Progenitor cell of endocrine pancreas (in vitro differentiated cells): Measurements from ENCODE around the gene IGFBPL1. TPM values are rescaled to one million over a fixed set of nuclear protein-coding genes. Genes with fewer than 3 reads are reported as not detected.

Source experiments
- DNase-seq: peaks from one replicate; pipeline ENCODE4 v3.0.0; 2021; ENCODE audit warnings: low spot score; ENCODE audit not compliant: unreplicated experiment
- H3K27ac Mint-ChIP-seq: 2 replicates; pipeline ENCODE4 v1.8.0; 2021; ENCODE audit warnings: mild to moderate bottlenecking, moderate library complexity, mixed read lengths
- H3K27me3 Mint-ChIP-seq: 2 replicates; pipeline ENCODE4 v1.8.0; 2021; ENCODE audit warnings: mixed read lengths
- H3K36me3 Mint-ChIP-seq: 2 replicates; pipeline ENCODE4 v1.8.0; 2022; ENCODE audit warnings: mixed read lengths; ENCODE audit not compliant: insufficient read depth
- H3K4me1 Mint-ChIP-seq: 2 replicates; pipeline ENCODE4 v1.8.0; 2021; ENCODE audit warnings: low read depth, mixed read lengths
- H3K4me3 Mint-ChIP-seq: 2 replicates; pipeline ENCODE4 v1.8.0; 2021; ENCODE audit warnings: low read depth, mild to moderate bottlenecking, moderate library complexity, mixed read lengths
- H3K9me3 Mint-ChIP-seq: 2 replicates; pipeline ENCODE4 v1.8.0; 2021; ENCODE audit warnings: low read depth, mixed read lengths
- CTCF ChIP-seq: fragments of 200-600 bp; sonication (generic); IDR thresholded peaks from one replicate; pipeline ENCODE4 v1.5.0; 2021; ENCODE audit warnings: antibody characterized with exemption, mild to moderate bottlenecking; ENCODE audit not compliant: unreplicated experiment
- total RNA-seq: library from RNA; stranded (reverse); gene quantifications from 2 replicates; pipeline ENCODE4 v1.2.1, GENCODE V29; 2021

Gene IGFBPL1
- total RNA-seq, 1 donor from 2014 or later: 4.7 TPM

GRCh38 chr9:38371495-38371894, 52.8 kb downstream of the IGFBPL1 start:
- peaks cover 10% of the 10 kb centered on the region for H3K27me3 Mint-ChIP-seq
- no peaks in the 10 kb centered on the region for H3K36me3 Mint-ChIP-seq
- H3K4me3 Mint-ChIP-seq: no peak overlapping the region
- H3K9me3 Mint-ChIP-seq: no peaks in the 10 kb centered on the region
- TF ChIP-seq CTCF: peak; percentile 54
- no peak for DNase-seq
- H3K27ac Mint-ChIP-seq: no peak overlapping the region
- H3K4me1 Mint-ChIP-seq: peaks cover 15% of the 10 kb centered on the region

- no peak for TF ChIP-seq CTCF
- Mint-ChIP-seq H3K27me3 (peaks cover 10% of the 10 kb centered on the region), H3K27ac (no peak overlapping the region), H3K9me3 (no peaks in the 10 kb centered on the region), H3K4me1 (peaks cover 4% of the 10 kb centered on the region), H3K36me3 (no peaks in the 10 kb centered on the region), H3K4me3 (no peak overlapping the region)
- no peak for DNase-seq
Observed at GRCh38 chr9:38370176-38370575, 54.1 kb downstream of the IGFBPL1 start.

GRCh38 chr9:38368731-38369130, 55.5 kb downstream of the IGFBPL1 start:
- DNase-seq: no peak
- Mint-ChIP-seq H3K4me3 (no peak overlapping the region), H3K9me3 (no peaks in the 10 kb centered on the region), H3K27ac (no peak overlapping the region), H3K27me3 (peaks cover 10% of the 10 kb centered on the region), H3K36me3 (no peaks in the 10 kb centered on the region), H3K4me1 (no peaks in the 10 kb centered on the region)
- TF ChIP-seq CTCF: no peak

- H3K4me1 Mint-ChIP-seq: no peaks in the 10 kb centered on the region
- H3K4me3 Mint-ChIP-seq: no peak overlapping the region
- H3K27me3 Mint-ChIP-seq: peaks cover 10% of the 10 kb centered on the region
- H3K36me3 Mint-ChIP-seq: no peaks in the 10 kb centered on the region
- no peak for DNase-seq
- no peak overlapping the region for H3K27ac Mint-ChIP-seq
- no peak for TF ChIP-seq CTCF
- no peaks in the 10 kb centered on the region for H3K9me3 Mint-ChIP-seq
Observed at GRCh38 chr9:38367898-38368297, 56.4 kb downstream of the IGFBPL1 start.

- no peak for TF ChIP-seq CTCF
- DNase-seq: no peak
Observed at GRCh38 chr9:38363589-38363925, 60.7 kb downstream of the IGFBPL1 start.

More at GRCh38 chr9:38363589-38363925, 60.7 kb downstream of the IGFBPL1 start:
- Mint-ChIP-seq H3K4me3 (no peak overlapping the region), H3K27ac (no peak overlapping the region), H3K36me3 (no peaks in the 10 kb centered on the region), H3K9me3 (no peaks in the 10 kb centered on the region), H3K27me3 (peaks cover 6% of the 10 kb centered on the region), H3K4me1 (peaks cover 11% of the 10 kb centered on the region)
